Measurements from ENCODE around the gene TAF15. TPM values are rescaled to one million over a fixed set of nuclear protein-coding genes. Genes with fewer than 3 reads are reported as not detected.
A peak's percentile ranks its signal among the peaks of the same experiment; 100 is the strongest.

Gene TAF15
- total RNA-seq, 2 donors from 2014 or later: 35.7 to 91.1 TPM

DNA sequence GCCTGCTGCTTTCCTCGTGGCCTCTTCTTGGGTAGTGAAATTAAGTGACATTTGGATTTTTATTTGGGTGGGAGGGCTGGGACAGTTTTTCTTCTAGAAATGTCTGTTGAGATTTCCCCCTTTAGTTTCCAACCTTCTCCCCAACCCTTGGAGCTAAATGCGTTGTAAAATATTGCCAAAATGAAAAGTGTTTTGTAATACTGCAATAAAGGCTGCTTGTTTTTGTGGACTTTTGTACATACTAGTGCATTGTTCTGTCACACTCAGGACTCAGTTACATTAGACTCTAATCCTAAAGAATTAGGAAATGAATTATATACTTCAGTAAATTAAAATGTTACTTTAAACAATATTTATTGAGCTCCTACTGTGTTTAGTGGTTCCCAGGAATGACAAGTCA is 37.7 kb downstream of the TAF15 start:
- ATAC-seq (ENCODE audit: insufficient number of reproducible peaks, low FRiP score, low read depth): no peak
- no peak for TF ChIP-seq CTCF (IDR thresholded peaks at IDR 0.05)
- Histone ChIP-seq H3K27me3 (replicated peaks; ENCODE audit: insufficient read depth) (no peaks in the 10 kb centered on the region), H3K9me3 (no peaks in the 10 kb centered on the region), H3K27ac (no peak overlapping the region), H3K4me3 (no peak overlapping the region), H3K36me3 (peaks cover 56% of the 10 kb centered on the region), H3K4me1 (ENCODE audit: control insufficient read depth in 1 of 2, low read depth in 2 of 2) (no peaks in the 10 kb centered on the region)
- DNase-seq (ENCODE audit: low spot score): no peak

GRCh38 chr17:35847633-35848373 is 38.5 kb downstream of the TAF15 start:
- Histone ChIP-seq H3K27ac (no peak overlapping the region), H3K4me1 (ENCODE audit: control insufficient read depth in 1 of 2, low read depth in 2 of 2) (no peaks in the 10 kb centered on the region), H3K4me3 (no peak overlapping the region), H3K9me3 (no peaks in the 10 kb centered on the region), H3K27me3 (replicated peaks; ENCODE audit: insufficient read depth) (no peaks in the 10 kb centered on the region), H3K36me3 (peaks cover 53% of the 10 kb centered on the region)
- ATAC-seq (ENCODE audit: insufficient number of reproducible peaks, low FRiP score, low read depth): no peak
- DNase-seq (ENCODE audit: low spot score): no peak
- TF ChIP-seq CTCF (IDR thresholded peaks at IDR 0.05): no peak

DNA sequence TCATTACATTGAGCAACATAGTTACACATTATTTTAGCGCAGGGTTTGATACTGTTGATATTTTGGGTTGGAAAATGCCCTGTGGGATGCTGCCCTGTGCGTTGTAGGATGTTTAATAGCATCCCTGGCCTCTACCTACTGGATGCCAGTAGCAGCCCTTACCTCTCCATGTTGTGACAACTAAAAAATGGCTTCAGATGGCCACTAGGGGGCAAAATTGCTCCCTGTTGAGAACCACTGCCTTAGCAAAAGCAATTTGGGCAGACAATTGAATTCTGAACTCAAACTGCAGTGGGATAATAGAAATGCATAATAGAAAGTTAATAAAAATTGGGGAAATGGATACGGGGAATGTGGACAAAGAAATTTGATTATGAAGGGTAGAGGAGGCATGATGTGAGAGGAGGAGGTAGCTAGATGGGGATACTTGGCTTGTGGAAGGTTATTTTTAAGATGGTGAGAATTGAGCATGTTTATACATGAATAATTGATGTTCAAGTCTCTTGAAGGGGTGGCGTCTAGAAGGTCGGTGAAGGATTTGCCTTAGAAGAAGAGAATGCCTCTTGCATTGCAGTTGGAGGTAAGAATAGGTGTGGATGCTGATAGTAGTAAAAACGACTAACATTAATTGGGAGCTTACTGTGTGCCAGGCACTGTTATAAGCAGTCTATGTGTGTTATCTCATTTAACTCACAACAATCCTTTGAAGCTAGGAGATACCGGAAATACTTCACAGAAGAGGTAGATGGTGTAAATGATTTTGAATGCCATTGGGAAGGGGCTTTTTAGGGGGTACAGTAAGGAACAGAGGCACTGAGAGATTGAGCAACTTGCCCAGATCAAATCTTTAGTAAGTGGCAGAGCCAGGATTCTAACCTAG is 40.4 kb downstream of the TAF15 start:
- H3K27me3 ChIP-seq (replicated peaks; ENCODE audit: insufficient read depth): no peaks in the 10 kb centered on the region
- no peak overlapping the region for H3K4me3 ChIP-seq
- no peak overlapping the region for H3K27ac ChIP-seq
- no peak for ATAC-seq (ENCODE audit: insufficient number of reproducible peaks, low FRiP score, low read depth)
- H3K9me3 ChIP-seq: no peaks in the 10 kb centered on the region
- TF ChIP-seq CTCF (IDR thresholded peaks at IDR 0.05): peak; percentile 62
- H3K4me1 ChIP-seq (ENCODE audit: control insufficient read depth in 1 of 2, low read depth in 2 of 2): no peaks in the 10 kb centered on the region
- no peak for DNase-seq (ENCODE audit: low spot score)
- peaks cover 35% of the 10 kb centered on the region for H3K36me3 ChIP-seq

DNA sequence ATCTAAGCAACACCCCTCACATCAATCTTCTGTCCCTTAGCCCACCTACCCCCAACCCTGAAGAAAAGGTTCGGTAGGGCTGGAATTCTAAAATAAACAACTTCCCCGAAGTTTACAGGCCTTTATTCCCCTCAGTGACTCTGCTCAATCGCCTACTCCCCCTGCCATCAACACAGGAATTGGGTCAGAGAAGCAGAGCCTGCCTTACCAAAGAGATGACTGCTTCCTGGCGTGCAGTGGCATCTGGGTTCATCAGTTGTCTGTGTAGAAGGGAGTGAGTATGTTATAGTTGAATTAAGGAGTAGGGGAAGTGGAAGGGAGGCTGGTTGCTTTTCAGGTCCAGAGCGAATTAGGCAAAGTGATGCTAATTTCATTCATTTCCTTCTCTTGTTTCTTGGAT is 46.7 kb downstream of the TAF15 start:
- peaks cover 8% of the 10 kb centered on the region for H3K36me3 ChIP-seq
- DNase-seq (ENCODE audit: low spot score): no peak
- no peak overlapping the region for H3K4me3 ChIP-seq
- H3K27ac ChIP-seq: no peak overlapping the region
- H3K27me3 ChIP-seq (replicated peaks; ENCODE audit: insufficient read depth): no peaks in the 10 kb centered on the region
- no peak for ATAC-seq (ENCODE audit: insufficient number of reproducible peaks, low FRiP score, low read depth)
- no peaks in the 10 kb centered on the region for H3K4me1 ChIP-seq (ENCODE audit: control insufficient read depth in 1 of 2, low read depth in 2 of 2)
- TF ChIP-seq CTCF (IDR thresholded peaks at IDR 0.05): no peak
- H3K9me3 ChIP-seq: no peaks in the 10 kb centered on the region

GRCh38 chr17:35856603-35857002 is 47.3 kb downstream of the TAF15 start:
- no peak overlapping the region for H3K4me3 ChIP-seq
- no peak for TF ChIP-seq CTCF (IDR thresholded peaks at IDR 0.05)

More at GRCh38 chr17:35856603-35857002, 47.3 kb downstream of the TAF15 start:
- no peaks in the 10 kb centered on the region for H3K9me3 ChIP-seq
- H3K27me3 ChIP-seq (replicated peaks; ENCODE audit: insufficient read depth): no peaks in the 10 kb centered on the region
- no peak for DNase-seq (ENCODE audit: low spot score)
- no peak overlapping the region for H3K27ac ChIP-seq
- ATAC-seq (ENCODE audit: insufficient number of reproducible peaks, low FRiP score, low read depth): no peak
- H3K4me1 ChIP-seq (ENCODE audit: control insufficient read depth in 1 of 2, low read depth in 2 of 2): no peaks in the 10 kb centered on the region
- H3K36me3 ChIP-seq: peaks cover 5% of the 10 kb centered on the region

All from thoracic aorta (tissue), 2 donors.